HG03045 (cell line): ENCODE results near the gene APBB1IP.
"Not testable (repeated sequence)": the region's sequence is repeated elsewhere in the genome, so short reads cannot be mapped to it uniquely, and the experiment has no call there.

Source experiments
- ATAC-seq: cut with Tn5 transposase; IDR thresholded peaks from one replicate; pipeline ENCODE4 v1.9.1; 2021; ENCODE audit warnings: mild to moderate bottlenecking, moderate library complexity; ENCODE audit not compliant: unreplicated experiment

Gene APBB1IP

DNA sequence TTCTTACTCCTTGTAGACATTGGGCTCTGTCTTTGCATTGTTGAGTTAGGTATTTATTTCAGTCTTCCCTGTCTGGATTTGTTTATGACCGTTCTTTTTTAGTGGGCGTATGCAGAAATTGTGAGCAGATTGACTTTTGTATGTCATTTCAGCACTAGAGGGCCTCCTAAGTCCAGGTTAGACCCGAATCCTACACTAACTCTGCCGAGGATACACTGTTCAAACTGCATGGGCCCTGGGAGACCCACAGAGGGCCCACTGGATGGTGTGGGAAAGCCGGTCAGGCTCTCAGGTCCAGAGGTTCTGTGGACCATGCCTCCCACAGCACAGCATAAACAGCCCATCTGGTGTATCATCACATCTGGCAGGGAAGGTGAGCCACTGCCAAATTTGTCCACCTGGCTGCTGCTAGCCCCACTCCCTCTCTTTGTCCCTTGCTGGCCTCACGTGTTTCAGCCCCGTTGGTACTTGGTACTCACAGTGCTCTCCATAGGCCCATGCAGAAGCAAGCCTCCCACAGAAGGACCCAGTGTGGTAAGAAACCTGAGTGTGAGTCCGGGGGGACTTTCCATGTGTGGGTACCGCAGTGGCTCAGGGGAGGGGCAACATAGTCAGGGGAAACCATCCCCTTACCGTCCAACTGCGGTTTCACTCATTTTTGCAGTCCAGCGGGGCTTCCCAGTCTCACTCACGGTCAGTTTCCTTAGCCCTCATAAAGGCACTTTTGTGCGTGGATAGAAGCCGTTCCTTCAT, 112.8 kb downstream of the APBB1IP start:
- ATAC-seq: peak; percentile 73

DNA sequence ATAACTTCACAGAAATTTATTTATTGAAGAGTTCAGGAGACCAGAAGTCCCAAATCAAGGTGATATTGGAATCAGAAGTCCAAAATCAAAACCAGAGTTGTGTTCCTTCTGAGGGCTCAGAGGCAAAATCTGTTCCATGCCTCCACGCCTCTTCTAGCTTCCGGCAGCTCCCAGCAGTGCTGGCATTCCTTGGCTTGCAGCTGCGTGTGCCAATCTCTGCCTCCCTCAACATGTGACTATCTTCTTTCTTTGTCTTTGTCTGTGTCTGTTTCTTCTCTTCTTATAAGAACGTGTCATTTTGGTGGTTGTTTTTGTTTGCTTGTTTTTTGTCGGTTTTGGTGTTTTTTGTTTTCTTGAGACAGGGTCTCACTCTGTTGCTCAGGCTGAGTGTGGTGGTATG, 116.1 kb downstream of the APBB1IP start:
- ATAC-seq: no peak

DNA sequence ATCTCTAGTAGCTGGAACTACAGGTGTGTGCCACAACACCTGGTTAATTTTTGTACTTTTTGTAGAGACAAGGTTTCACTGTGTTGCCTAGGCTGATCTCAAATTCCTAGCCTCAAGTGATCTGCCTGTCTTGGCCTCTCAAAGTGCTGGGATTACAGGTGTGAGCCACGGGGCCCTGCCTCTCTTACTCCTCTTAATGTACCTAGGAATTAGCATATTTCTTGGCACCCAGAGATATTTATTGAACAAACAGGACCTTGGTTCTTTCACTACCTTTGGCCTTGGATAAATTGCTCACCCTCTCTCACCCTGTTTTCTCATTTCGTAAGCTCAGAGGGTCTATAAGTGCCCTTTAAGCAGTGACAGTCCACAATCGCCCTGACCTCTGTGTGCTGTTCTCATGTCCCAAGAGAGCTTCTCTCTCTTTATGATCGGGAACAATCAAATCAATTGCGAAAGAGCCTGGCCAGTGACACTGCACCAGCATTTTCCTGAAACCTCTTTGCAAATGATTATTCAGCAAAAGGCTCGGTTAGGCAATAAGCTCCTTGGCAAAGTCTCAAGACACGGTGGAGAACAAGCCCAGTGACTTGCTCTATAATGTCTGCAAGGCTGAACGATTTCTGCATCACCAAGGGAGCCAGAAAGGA, 117.7 kb downstream of the APBB1IP start:
- no peak for ATAC-seq

DNA sequence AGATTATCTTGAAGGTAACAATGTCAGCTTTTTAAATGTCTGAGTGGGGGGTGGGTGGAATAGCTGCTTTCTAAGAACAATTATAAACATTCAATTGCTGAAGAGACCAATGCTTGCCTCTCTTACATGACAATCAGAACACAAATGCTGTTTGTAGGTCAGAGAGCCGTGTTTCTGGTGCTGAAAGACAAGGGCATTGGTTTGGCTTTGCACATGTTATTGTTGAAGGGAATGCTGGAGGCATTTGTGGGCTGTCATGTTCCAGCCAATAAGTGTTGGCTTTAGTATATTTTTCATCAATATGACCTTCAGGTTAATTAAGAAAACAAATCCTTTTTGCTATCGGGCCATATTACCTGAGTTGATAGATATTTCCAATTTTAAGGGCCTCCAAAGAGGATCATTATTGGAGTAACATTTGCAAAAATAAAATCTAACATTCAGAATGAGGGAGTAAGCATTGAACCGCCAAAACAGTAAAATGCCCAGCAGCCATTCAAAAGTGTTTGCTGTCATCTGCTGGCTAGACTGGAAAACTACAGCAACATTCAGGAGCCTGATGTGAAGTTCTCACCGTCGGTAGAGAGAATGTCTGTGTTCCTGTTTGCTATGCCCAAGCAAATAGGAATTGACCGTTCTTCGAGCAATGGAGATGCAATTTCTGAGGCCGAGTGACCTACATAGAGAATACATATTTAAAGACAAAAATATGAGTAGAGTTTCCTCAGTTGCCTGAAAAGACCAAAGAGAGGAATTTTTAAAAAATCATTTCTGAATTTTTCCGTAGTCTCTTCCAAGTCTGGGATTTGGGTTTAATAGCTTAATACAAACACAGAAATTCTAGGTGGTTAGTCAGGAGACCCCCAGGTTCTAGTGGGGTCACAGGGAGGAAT, 118.9 kb downstream of the APBB1IP start:
- ATAC-seq: no peak

GRCh38 chr10:26557641-26558014, 119.5 kb downstream of the APBB1IP start:
- ATAC-seq: no peak

GRCh38 chr10:26566525-26567350, 128.6 kb downstream of the APBB1IP start:
- no peak for ATAC-seq

GRCh38 chr10:26567351-26567721, 129.2 kb downstream of the APBB1IP start:
- ATAC-seq: no peak

- no peak for ATAC-seq
Observed at GRCh38 chr10:26571655-26572054, 133.5 kb downstream of the APBB1IP start.

DNA sequence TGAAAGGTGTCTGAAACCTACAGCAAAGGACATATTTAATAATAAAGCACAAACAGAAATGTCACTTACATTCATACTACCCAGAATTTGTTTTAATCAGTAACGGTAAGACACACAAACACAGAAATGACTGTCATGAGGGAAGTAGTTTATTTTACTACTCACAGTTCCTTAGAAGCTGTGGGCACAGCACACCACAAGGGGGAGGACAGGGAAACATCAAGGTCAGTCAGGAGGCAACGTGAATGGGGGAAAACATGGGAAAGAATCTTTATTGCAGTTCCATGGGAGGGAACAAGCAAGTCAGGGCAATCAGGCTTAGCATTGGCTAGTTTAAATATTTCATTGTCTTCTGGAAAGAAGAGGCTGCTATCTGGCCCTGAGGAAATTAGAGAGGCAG, 135.5 kb downstream of the APBB1IP start:
- no peak for ATAC-seq

GRCh38 chr10:26574783-26575182, 136.6 kb downstream of the APBB1IP start:
- ATAC-seq: no peak

DNA sequence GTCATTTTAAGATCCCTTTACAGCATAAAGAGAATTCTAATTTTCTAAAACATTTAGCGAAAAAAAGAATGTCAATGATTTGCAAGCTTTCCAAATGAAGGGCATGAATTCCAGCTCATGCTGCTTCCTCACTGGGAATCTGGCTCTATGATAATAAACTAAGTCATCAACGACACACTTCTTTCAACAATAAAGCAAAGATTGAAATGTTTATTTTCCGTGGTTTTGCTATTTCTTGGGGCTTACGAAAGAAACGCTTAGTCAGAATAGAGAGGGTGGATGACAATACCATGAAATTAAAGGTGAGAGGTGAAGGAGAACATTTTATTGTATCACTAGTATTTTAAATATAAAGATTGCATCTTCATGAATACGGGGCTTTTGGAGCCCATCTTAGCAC, 140.2 kb downstream of the APBB1IP start:
- not testable (repeated sequence) for ATAC-seq

- no peak for ATAC-seq
Observed at GRCh38 chr10:26579256-26580063, 141.3 kb downstream of the APBB1IP start.

- no peak for ATAC-seq
Observed at GRCh38 chr10:26586211-26586610, 148.1 kb downstream of the APBB1IP start.

GRCh38 chr10:26588611-26589010, 150.5 kb downstream of the APBB1IP start:
- ATAC-seq: no peak

- ATAC-seq: not testable (repeated sequence)
Observed at GRCh38 chr10:26589813-26590212, 151.7 kb downstream of the APBB1IP start.

GRCh38 chr10:26593896-26594295, 155.8 kb downstream of the APBB1IP start:
- ATAC-seq: no peak

DNA sequence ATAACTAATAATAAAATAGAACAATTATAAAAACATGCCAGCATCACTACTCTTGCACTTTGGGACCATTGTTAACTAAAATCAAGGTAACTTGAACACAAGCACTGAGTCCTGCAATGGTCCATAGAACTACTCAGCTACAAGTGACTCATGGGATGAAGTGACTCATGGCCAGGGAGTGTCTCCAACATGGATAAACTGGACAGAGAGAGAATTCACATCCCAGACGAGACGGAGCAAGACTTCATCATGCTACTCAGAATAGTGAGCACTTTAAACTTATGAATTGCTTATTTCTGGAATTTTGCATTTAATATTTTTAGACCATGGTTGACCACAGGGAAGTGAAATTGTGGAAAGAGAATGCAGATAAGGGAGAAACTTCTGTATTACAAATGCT, 165.1 kb downstream of the APBB1IP start:
- ATAC-seq: not testable (repeated sequence)

DNA sequence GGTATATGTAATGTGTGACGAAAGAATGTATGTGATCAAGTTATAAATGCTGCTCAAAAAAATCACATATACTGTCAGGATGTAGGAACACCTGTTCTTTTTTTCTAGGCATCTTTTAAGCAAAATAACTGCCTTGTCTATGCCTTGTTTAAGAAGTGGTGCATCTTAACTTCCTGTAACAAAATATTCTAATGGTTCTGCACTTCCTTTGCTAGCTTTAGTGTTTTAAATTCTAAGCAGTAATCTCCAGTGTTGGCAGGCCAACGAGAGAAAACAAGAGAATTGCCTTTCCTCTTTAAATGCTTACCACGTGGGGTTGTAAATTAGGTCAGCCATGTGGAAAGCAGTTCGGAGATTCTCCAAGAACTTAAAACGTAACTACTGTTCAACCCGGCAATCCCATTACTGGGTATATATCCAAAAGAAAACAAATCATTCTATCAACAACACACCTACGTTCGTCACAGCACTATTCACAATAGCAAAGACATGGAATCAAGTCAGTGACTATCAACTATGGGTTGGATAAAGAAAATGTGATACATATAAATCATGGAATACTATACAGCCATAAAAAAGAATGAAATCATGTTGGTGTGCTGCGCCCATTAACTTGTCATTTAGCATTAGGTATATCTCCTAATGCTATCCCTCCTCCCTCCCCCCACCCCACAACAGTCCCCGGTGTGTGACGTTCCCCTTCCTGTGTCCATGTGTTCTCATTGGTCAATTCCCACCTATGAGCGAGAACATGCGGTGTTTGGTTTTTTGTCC, 166.4 kb downstream of the APBB1IP start:
- ATAC-seq: not testable (repeated sequence)

DNA sequence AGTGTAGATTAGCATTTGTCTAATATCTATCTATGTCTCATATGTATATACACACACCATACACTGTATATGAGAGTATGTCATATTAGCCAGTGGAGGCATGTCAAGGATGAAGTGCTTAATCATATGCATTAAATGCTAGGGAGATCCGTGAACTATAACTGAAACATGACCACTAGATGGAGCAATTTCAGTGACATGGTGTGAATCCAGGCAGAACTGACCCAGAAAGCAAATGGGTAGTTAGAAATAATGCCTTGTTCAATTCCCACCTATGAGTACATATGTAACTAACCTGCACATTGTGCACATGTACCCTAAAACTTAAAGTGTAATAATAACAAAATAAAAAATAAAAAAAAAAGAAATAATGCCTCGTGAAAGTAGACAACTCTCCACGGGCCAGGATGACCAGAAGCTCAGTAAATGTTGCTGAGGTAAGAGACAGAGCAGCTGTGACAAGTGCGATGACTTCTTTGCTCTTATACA, 168.3 kb downstream of the APBB1IP start:
- ATAC-seq: not testable (repeated sequence)
